Neutrophil (primary cell): ENCODE measurements around the gene ZNF618.

Experiments used
- H3K27ac ChIP-seq: fragments of 200-600 bp; sonication (generic); 2 replicates; pipeline ENCODE4 v1.5.1; 2016; ENCODE audit warnings: mild to moderate bottlenecking, moderate library complexity
- H3K27me3 ChIP-seq: fragments of 200-600 bp; sonication (generic); 2 replicates; pipeline ENCODE4 v1.6.0; 2016; ENCODE audit warnings: mild to moderate bottlenecking
- H3K36me3 ChIP-seq: fragments of 200-600 bp; sonication (generic); 2 replicates; pipeline ENCODE4 v1.5.1; 2017
- H3K4me1 ChIP-seq, 2 experiments: fragments of 200-600 bp in 1 of 2; sonication (generic) in 1 of 2; 1 replicate in 1 of 2; 2 replicates in 1 of 2; pipeline versions ENCODE4 v1.5.1 to v1.6.1; 2013 to 2016; ENCODE audit warnings: low read depth in 1 of 2, low read length in 1 of 2, mild to moderate bottlenecking in 1 of 2, moderate library complexity in 1 of 2; ENCODE audit not compliant: control insufficient read depth in 1 of 2, insufficient read depth in 1 of 2
- H3K4me3 ChIP-seq, 2 experiments: fragments of 200-600 bp in 1 of 2; sonication (generic) in 1 of 2; 1 replicate in 1 of 2; 2 replicates in 1 of 2; pipeline ENCODE4 v1.5.1; 2013 to 2016; ENCODE audit warnings: low read depth in 1 of 2, low read length in 1 of 2, mild to moderate bottlenecking in 1 of 2, moderate library complexity in 1 of 2
- H3K9me3 ChIP-seq: fragments of 200-600 bp; sonication (generic); 2 replicates; pipeline ENCODE4 v1.5.1; 2016
- CTCF ChIP-seq: fragments of 200-600 bp; sonication (generic); IDR thresholded peaks from 2 replicates; pipeline ENCODE4 v1.5.1; 2016; ENCODE audit warnings: antibody characterized with exemption

Gene ZNF618

GRCh38 chr9:113851359-113851758, 24.8 kb upstream of the ZNF618 start:
- Histone ChIP-seq H3K9me3 (no peaks in the 10 kb centered on the region), H3K4me3 (no peak overlapping the region), H3K4me1 (no peaks in the 10 kb centered on the region), H3K27me3 (no peaks in the 10 kb centered on the region), H3K36me3 (no peaks in the 10 kb centered on the region), H3K27ac (no peak overlapping the region)
- TF ChIP-seq CTCF = no peak

DNA sequence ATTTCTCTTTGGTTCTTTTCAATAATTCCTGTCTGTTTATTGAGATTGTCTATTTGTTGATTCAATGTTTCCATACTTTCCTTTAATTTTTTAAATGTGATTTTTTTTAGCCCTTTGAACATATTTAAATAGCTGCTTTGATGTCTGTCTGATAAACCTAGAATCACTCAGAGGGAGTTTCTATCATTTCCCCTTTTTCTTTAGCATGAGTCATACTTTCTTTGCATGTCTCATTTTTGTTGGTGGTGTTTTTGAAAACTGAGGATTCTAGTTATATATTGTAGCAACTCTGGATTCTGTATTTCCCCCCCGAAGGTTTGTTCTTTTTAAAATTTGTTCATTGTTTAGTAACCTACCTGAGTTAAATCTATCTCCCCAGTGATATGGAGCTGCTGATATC, 24.2 kb upstream of the ZNF618 start:
- no peak overlapping the region for H3K27ac ChIP-seq
- no peaks in the 10 kb centered on the region for H3K36me3 ChIP-seq
- no peak overlapping the region for H3K4me3 ChIP-seq
- H3K4me1 ChIP-seq = no peaks in the 10 kb centered on the region
- TF ChIP-seq CTCF = no peak
- no peaks in the 10 kb centered on the region for H3K27me3 ChIP-seq
- H3K9me3 ChIP-seq = no peaks in the 10 kb centered on the region

DNA sequence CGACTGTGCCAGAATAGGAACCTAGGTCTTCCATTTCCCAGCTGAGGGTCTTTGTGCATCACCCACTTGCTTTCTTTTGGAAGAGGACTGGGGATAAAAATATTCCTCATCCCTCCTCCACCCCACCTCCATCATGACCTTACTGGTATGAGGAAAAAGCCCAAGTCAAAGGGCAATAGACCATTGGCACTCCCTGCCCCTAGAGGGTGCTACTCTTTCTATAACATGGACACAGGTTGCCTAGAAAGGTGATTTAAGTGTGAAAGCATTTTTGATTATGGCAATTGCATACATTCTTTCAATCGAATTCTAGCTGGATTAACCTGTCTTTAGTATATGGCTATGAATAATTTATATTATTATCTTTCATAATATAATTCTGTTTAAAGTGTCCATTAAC, 22.8 kb upstream of the ZNF618 start:
- H3K4me3 ChIP-seq = no peak overlapping the region
- H3K4me1 ChIP-seq = no peaks in the 10 kb centered on the region
- no peaks in the 10 kb centered on the region for H3K27me3 ChIP-seq
- H3K27ac ChIP-seq = no peak overlapping the region
- no peaks in the 10 kb centered on the region for H3K9me3 ChIP-seq
- H3K36me3 ChIP-seq = no peaks in the 10 kb centered on the region
- no peak for TF ChIP-seq CTCF

DNA sequence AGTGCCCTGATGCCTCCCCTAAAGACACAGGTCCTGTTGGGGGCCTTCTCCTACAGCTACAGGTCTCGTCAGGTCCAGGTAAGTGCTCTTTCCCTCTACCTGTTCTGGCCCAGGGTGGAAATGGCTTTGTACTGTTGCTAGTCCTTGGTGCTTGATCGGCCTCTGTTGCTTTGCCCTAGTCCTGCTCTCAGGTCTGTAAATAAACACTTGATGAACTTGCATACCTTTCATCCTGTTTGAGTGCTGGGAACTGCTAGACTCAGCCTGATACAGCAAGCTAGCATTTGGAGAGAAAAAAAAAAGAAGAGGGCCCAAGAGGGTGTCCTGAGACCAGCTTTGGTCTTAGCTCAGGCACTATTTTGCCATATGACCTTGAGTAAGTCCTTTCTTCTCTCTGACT, 21.8 kb upstream of the ZNF618 start:
- H3K9me3 ChIP-seq = no peaks in the 10 kb centered on the region
- H3K4me3 ChIP-seq = no peak overlapping the region
- no peak for TF ChIP-seq CTCF
- H3K27ac ChIP-seq = no peak overlapping the region
- no peaks in the 10 kb centered on the region for H3K27me3 ChIP-seq
- H3K4me1 ChIP-seq = no peaks in the 10 kb centered on the region
- H3K36me3 ChIP-seq = no peaks in the 10 kb centered on the region

GRCh38 chr9:113857875-113858274, 18.2 kb upstream of the ZNF618 start:
- no peaks in the 10 kb centered on the region for H3K4me1 ChIP-seq
- no peak for TF ChIP-seq CTCF
- no peaks in the 10 kb centered on the region for H3K9me3 ChIP-seq
- H3K4me3 ChIP-seq = no peak overlapping the region
- no peaks in the 10 kb centered on the region for H3K27me3 ChIP-seq
- no peaks in the 10 kb centered on the region for H3K36me3 ChIP-seq
- H3K27ac ChIP-seq = no peak overlapping the region

DNA sequence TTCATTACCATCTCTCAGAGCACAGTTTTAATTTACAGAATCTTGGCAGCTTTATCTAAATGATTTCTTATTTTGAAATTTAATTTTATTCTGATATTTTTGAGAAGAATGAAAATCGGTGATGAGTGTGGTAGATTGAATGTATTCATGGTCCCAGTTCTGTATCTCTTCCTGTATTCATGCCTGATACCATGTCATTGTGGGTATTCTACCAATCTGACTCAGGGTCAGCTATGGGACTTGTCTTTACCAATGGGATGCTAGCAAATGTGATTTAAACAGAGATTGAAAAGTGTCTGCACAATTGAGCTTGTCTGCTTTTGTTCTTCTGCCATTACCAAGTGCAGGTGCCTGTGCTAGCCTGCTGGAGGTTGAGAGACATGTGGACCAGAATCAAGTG, 17.8 kb upstream of the ZNF618 start:
- Histone ChIP-seq H3K27me3 (no peaks in the 10 kb centered on the region), H3K4me1 (no peaks in the 10 kb centered on the region), H3K36me3 (no peaks in the 10 kb centered on the region), H3K27ac (no peak overlapping the region), H3K4me3 (no peak overlapping the region), H3K9me3 (no peaks in the 10 kb centered on the region)
- no peak for TF ChIP-seq CTCF
